AG04449 (cell line): ENCODE measurements around the gene SLC13A4.

Experiments used
- CTCF ChIA-PET: fragments of 350-600 bp; formaldehyde crosslinking; extraction: SDS; loops from one replicate; lab custom pipeline; 2021; ENCODE audit warnings: antibody characterized with exemption; lab: Yijun Ruan, JAX
- POLR2A ChIA-PET: fragments of 400-600, 350-600 bp; formaldehyde crosslinking; extraction: SDS; loops from one replicate; lab custom pipeline; 2020; ENCODE audit warnings: antibody characterized with exemption, inconsistent platforms; lab: Yijun Ruan, JAX
- DNase-seq: peaks from one replicate; pipeline ENCODE4 v3.0.0-alpha.2; 2010; ENCODE audit warnings: low read depth, low spot score
- H3K4me3 ChIP-seq: 2 replicates; pipeline ENCODE4 v1.5.1; 2011; ENCODE audit warnings: low read depth, mild to moderate bottlenecking, control low read depth, low read length
- TF ChIP-seq, protein P1 (sequence below): IDR thresholded peaks from one replicate; pipeline ENCODE4 v1.5.1; 2011; ENCODE audit warnings: mild to moderate bottlenecking, moderate library complexity, low read length, control low read depth, inconsistent platforms; ENCODE audit not compliant: insufficient read depth; ENCODE audit errors: missing control alignments

SLC13A4 gene

GRCh38 chr7:135771961-135772638, 44.1 kb upstream of the SLC13A4 start:
- no peak overlapping the region for H3K4me3 ChIP-seq
- DNase-seq: no peak
- POLR2A ChIA-PET: no interaction called here
- CTCF ChIA-PET: interaction anchor here (1.2 to 5.3 kb wide), 8 partner anchors 8 to 108 kb away, joined by 3 to 28 read pairs (median 6); partner anchors contain the start of gene STMP1
- TF ChIP-seq, protein P1, sequence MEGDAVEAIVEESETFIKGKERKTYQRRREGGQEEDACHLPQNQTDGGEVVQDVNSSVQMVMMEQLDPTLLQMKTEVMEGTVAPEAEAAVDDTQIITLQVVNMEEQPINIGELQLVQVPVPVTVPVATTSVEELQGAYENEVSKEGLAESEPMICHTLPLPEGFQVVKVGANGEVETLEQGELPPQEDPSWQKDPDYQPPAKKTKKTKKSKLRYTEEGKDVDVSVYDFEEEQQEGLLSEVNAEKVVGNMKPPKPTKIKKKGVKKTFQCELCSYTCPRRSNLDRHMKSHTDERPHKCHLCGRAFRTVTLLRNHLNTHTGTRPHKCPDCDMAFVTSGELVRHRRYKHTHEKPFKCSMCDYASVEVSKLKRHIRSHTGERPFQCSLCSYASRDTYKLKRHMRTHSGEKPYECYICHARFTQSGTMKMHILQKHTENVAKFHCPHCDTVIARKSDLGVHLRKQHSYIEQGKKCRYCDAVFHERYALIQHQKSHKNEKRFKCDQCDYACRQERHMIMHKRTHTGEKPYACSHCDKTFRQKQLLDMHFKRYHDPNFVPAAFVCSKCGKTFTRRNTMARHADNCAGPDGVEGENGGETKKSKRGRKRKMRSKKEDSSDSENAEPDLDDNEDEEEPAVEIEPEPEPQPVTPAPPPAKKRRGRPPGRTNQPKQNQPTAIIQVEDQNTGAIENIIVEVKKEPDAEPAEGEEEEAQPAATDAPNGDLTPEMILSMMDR: no peak

DNA sequence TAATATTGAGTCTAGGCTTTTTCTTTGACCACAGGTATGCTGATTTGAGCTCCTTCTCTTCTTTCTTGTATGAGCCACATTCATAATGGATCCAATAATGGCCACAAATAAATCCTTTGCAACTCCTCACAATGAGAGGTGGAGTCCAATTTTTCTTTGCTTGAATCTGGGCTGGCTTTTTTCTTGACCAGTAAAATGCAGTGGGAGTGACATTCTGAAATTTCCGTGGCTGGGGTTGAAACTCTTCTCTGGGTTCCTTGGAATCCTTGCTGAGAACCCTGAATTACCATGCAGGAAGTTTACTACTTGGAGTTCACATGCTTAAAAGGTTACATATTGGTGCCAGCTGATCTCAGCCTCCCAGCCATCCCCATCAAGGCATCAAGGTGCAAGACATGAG, 43.1 kb upstream of the SLC13A4 start:
- CTCF ChIA-PET: interaction anchor here (1.4 to 5.3 kb wide), 6 partner anchors 9 to 107 kb away, joined by 4 to 28 read pairs (median 9); partner anchors contain the start of gene STMP1
- POLR2A ChIA-PET: no interaction called here
- TF ChIP-seq, protein P1: no peak
- no peak overlapping the region for H3K4me3 ChIP-seq
- no peak for DNase-seq

- H3K4me3 ChIP-seq: no peak overlapping the region
- ChIA-PET POLR2A (no interaction called here), CTCF (interaction anchor here (1.6 to 5.3 kb wide), 3 partner anchors 13 to 107 kb away, joined by 4 to 28 read pairs (median 16); partner anchors contain the start of gene STMP1)
- TF ChIP-seq, protein P1: no peak
- no peak for DNase-seq
Observed at GRCh38 chr7:135770139-135770710, 42.2 kb upstream of the SLC13A4 start.

DNA sequence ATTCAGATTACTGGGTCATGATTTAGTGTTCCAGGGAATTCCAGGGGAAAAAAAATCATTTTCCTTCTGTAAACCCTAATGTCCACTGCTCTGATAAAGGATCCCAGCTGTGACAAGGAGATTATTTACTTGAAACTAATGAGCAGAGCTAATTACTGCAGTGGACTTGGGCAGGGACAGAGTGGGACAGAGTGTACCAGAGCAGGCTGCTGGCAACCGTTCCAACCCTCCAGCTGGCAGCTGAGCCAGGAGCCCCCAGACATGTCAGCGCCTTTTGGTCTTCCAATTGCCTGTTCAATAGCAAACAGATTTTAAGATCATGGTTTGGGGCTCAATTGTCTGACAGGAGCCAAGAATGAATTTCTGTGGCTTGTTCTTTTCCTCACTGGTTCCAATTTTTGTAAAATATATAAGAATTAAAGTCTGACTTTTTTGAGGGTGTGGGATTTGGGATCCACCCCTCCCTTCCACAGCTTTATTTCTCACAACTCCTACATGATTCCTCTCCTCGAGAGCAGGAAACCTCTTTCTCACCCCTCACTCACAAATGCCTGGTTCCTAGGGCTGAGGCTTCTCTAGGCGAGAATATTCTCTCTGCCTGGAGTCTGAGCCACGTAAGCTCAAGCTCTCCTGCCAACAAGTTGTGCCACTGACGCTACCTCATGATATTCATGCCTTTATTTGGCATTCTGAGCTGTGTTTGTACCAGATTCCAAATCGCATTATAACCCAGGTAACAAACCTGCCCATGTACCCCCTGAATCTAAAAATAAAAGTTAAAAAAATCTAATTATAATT, 41.2 kb upstream of the SLC13A4 start:
- DNase-seq: no peak
- POLR2A ChIA-PET: no interaction called here
- H3K4me3 ChIP-seq: no peak overlapping the region
- CTCF ChIA-PET: no interaction called here
- TF ChIP-seq, protein P1: no peak

DNA sequence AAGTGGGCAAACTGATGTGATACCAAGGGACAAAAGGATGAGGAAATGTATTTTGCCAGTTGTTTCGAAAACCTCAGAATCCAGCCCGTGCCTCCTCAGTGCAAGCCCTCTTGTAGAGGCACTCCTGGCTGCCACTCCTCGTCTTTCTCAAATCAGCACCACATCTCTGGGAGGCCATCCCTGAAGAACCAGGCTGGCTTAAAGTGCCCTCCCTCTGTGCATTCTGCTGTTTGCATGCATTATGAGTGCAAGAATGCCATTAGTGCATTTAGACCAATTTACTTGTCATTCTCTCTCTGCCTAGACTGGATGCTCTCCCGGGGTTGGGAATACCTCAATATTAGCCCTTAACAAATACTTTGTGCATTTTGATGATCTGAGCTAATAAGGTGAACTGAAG, 40.5 kb upstream of the SLC13A4 start:
- DNase-seq: no peak
- ChIA-PET POLR2A (no interaction called here), CTCF (no interaction called here)
- TF ChIP-seq, protein P1: no peak
- H3K4me3 ChIP-seq: no peak overlapping the region

GRCh38 chr7:135768064-135768463, 40.1 kb upstream of the SLC13A4 start:
- CTCF ChIA-PET: no interaction called here
- no peak for DNase-seq
- TF ChIP-seq, protein P1: no peak
- POLR2A ChIA-PET: no interaction called here
- H3K4me3 ChIP-seq: no peak overlapping the region
